DMS53 (cell line): ENCODE data around the gene ACAN.

ENCODE experiments used
- DNase-seq: peaks from one replicate; lab custom pipeline; 2025; lab: John Stamatoyannopoulos, UW

Gene ACAN

DNA sequence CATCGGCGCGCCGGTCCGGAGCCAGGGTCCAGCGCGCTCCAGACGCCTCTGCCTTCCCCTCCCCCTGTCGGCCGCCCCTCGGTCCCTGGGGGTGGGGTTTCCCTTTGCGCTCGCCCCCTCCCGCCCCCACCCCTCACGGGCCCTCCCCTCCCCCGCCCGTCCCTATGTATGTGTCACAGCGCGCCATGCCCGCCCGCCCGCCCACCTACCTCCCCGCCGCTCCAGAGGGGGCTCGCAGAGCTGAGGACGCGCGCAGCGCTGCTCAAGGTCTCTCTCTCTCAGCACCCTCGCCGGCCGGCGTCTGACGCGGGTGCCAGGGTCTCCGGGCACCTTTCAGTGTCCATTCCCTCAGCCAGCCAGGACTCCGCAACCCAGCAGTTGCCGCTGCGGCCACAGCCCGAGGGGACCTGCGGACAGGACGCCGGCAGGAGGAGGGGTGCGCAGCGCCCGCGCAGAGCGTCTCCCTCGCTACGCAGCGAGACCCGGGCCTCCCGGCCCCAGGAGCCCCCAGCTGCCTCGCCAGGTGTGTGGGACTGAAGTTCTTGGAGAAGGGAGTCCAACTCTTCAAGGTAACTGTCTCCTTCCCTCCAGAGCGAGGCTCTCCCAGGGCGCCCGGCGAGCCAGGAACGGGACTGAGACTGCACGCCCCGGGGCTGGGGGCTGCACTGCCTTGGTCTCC is at the start of gene ACAN:
ACAN (plus strand) TSS at position 196 of the 679 bp plus-strand sequence. CDS start 32,771 bp downstream, outside the sequence.
- no peak for DNase-seq

GRCh38 chr15:88756521-88756920 is 46.7 kb upstream of the ACAN start:
- no peak for DNase-seq

GRCh38 chr15:88756921-88757320 is 46.3 kb upstream of the ACAN start:
- no peak for DNase-seq

- DNase-seq: no peak
Measured at GRCh38 chr15:88759872-88760271, 43.4 kb upstream of the ACAN start.

GRCh38 chr15:88764448-88764847 is 38.8 kb upstream of the ACAN start:
- DNase-seq: no peak

DNA sequence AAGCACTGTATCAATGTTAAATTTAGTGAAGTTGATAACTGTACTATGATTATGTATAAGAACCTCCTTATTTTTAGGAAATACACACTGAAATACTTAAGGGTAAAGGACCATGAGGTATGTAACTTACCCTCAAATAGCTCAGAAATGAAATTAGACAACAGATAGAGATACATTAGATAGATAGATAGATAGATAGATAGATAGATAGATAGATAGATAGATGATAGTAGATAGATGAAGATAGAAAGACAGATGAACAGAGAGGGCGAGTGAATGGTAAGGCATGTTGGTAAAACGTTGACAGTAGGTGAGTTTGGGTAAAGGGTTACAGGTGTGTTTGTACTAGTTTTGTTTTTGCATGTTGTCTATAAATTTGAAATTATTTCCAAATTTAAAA is 38.0 kb upstream of the ACAN start:
- DNase-seq: no peak

DNA sequence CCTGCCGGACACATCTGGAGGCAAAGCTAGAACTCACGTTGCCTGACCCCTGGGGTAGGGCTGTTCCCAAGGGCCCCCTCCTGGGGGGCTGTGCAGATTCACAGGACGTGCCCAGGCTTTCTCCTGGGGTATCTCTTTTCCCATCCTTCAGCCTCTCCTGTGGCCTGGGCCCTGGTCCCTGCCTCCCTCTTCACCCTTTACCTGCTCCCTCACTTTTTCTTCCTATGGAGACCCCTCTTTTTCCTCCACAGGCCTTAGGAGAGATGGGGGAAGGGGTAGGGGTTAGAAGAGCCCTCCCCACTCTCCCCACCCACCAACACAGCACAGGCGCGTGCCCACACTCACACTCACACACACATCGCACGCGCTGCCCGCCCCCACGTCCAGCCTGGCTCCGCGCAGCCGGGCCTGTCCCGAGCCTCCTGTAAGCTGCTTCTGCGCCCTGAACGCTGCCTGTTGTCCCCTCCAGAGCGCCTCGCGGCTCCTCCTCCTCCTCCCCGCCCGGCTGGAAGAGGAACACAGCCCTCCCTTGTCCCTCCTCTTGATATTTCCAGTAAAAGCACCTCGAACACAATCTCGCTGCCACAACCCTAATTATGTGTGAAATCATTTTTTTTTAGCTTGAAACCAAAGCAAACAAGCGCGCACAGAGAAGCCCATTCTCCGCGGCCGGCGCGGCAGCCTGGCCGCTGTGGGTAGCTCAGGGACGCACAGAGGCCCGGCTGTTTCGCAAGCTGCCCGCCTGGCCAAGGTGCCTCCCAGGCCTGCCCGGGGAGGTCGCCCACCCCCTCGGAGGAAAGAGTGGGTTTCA is 33.9 kb upstream of the ACAN start:
- DNase-seq: no peak

DNA sequence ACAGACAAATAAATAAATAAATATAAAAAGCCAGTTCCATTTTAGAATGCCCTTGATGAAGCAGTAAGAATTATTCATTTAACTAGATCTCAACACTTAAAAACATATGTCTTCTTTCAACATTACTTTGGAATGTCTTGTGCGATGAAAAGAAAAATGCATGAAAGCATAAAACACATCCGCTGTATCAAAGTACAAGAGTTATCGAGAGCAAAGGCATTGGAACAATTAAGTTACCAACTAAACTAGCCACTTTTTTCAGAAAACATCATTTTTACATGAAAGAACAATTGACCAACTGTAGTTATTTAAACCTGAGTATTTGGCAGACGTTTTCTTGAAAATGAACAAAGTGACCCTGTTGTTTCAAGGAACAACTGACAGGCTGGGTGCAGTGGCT is 27.5 kb upstream of the ACAN start:
- no peak for DNase-seq

GRCh38 chr15:88776646-88777045 is 26.6 kb upstream of the ACAN start:
- no peak for DNase-seq

DNA sequence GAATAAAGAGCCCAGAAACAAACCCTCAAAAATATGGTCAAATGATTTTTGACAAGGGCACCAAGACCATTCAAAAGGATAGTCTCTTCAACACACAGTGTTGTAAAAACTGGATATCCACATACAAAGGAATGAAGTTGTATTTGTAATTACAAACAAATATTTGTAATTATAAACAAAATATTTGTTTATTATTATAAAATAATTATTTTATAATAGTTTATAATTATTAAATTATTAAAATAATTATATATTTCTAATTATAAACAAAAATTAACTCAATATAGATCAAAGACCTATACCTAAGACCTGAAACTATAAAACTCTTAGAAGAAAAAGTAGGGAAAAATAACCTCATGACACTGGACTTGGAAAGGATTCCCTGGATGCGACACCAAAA is 23.3 kb upstream of the ACAN start:
- DNase-seq: no peak

DNA sequence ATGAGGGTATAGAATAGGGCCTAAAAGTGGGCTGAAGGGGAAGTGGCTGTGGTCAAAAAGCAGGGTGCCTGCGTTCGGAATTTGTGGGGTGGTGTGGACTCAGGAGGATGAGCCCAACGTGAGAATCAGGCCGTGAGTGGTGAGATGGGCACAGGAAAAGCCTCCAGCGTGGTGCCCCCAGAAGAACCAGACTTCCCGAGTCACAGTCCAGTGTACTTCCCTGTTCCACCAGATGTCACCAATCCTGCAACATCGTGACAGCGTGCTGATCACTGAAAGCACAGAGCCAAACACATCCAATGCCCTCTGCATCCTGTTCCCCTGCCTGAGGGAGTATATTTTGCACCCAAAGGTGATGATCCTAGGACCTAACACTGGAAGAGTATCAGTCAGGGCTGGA is 20.8 kb upstream of the ACAN start:
- no peak for DNase-seq

GRCh38 chr15:88785217-88785616 is 18.0 kb upstream of the ACAN start:
- no peak for DNase-seq

DNA sequence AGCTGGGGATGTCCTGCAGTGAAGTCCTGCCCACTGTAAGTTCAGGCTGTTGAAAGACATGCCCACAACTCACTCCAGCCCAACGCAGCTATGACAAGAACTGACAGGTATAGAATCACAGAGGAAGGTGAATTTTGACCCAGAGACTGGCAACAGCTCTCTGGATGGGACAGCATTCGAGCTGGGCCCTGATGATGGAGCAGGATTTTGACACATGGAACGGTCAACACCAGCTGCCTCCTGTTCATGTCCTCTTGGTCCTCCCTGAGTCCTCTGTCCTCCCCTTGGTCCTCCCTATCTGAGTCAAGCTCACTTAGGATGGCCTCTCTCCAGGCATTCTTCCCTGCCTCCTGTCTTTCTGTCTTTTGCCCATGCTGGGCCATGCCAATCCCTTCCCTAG is 15.2 kb upstream of the ACAN start:
- no peak for DNase-seq

GRCh38 chr15:88788816-88789215 is 14.4 kb upstream of the ACAN start:
- DNase-seq: no peak

DNA sequence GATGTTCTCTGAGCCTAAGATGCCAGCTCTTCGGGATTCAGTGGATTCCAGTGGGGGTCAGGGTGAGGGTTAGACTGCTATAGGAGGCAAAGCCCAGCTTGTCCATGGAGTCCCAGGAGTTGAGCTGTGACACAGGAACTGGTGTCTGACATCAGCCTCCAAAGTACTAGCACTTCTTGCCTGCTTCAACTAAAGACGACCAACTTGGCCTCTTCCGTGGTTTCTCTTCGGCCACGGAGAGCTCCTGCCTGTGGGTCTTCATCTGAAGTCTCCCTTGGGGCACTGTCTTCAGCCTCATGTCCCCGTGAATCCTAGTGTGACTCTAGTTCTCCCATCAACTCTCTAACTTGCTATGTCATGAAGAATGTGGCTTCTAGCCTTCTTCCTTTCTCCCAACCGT is 12.8 kb upstream of the ACAN start:
- no peak for DNase-seq

- no peak for DNase-seq
Measured at GRCh38 chr15:88791637-88792036, 11.6 kb upstream of the ACAN start.

DNA sequence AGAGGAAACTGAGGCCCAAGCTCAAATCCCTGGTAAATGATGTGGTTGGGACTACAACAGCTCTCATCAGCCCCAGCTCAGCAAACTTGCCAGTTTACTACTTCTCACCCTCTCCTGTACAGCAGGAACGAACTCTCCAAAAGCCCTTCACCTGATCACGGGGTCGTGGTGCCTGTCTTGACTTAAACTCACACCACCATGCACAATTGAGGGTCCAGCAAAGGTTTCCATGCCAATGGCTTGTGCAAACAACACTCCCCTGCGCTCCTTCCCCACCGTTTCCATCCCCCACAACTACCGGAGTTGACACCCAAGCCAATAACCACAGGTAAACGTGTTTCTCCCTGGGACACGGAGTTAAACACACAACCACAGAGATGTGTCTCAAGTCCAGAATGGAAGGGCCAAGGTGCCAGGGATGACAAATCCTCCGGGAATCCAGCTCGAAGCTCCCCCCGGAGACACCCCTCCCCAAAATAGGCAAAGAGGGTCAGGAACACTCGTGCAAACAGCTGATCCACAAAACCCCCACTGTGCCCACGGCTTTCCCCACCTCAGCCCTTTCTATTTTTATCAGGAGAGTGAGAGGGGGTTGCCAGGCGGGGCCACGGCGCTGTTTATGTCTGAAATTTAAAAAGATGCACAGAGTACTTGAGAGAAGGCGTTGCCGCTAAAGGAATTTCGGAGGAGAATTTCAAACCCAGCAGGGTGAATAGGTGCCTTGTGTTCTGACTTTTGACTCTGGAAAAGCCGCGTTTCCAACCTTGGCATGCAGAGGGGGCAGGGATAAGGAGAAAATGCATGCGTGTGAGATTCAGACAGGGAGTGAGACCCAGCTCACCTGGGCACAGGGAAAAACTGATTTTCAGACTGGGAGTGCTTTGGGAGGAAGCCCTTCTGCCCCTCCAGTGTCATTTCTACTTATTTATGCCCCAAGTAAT is 10.6 kb upstream of the ACAN start:
- no peak for DNase-seq

GRCh38 chr15:88794001-88794400 is 9.2 kb upstream of the ACAN start:
- no peak for DNase-seq

- no peak for DNase-seq
Measured at GRCh38 chr15:88797663-88798339, 5.4 kb upstream of the ACAN start.

- DNase-seq: no peak
Measured at GRCh38 chr15:88799341-88799740, 3.9 kb upstream of the ACAN start.

DNA sequence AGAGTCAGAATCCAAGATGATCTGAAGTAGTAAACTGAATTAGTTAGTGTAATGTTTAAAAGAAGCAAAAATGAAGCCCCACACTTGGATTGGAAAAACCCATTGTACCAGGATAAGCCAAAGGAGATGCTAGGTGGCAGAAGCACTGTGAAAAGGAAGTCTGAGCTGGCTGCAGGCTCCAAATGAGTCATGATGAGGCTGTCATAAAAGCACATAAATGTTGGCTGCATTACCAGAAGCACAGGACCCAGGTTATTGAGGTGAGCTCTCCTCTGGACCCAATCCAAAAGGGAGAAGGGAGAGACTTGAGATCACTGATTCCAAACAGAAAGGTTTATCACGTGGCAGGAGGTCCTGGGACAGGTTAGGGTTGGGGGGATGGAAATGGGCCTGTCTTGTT is 3.2 kb upstream of the ACAN start:
- no peak for DNase-seq

- no peak for DNase-seq
Measured at GRCh38 chr15:88800738-88801137, 2.5 kb upstream of the ACAN start.
